Osteoblast (primary cell): Measurements from ENCODE around the gene PDE9A. TPM values are rescaled to one million over a fixed set of nuclear protein-coding genes. Genes with fewer than 3 reads are reported as not detected.

ENCODE experiments used
- DNase-seq: peaks from one replicate; pipeline ENCODE4 v3.0.0; 2011; ENCODE audit warnings: low spot score, mixed read lengths; ENCODE audit not compliant: insufficient read length; ENCODE audit errors: missing footprints
- H2AFZ ChIP-seq: 2 replicates; pipeline ENCODE4 v1.6.0; 2011; ENCODE audit warnings: mild to moderate bottlenecking, low read length
- H3K27ac ChIP-seq: 2 replicates; pipeline ENCODE4 v1.5.1; 2011; ENCODE audit warnings: mild to moderate bottlenecking, low read depth, low read length, moderate library complexity
- H3K27me3 ChIP-seq: 2 replicates; pipeline ENCODE4 v1.6.0; 2012; ENCODE audit warnings: mild to moderate bottlenecking, control low read depth, inconsistent platforms, low read length, moderate library complexity; ENCODE audit not compliant: insufficient read depth
- H3K36me3 ChIP-seq: 2 replicates; pipeline ENCODE4 v1.5.1; 2011; ENCODE audit warnings: mild to moderate bottlenecking, low read length, control low read depth, moderate library complexity; ENCODE audit not compliant: insufficient read depth
- H3K4me1 ChIP-seq: 2 replicates; pipeline ENCODE4 v1.5.1; 2011; ENCODE audit warnings: mild to moderate bottlenecking, low read length, control low read depth, moderate library complexity; ENCODE audit not compliant: insufficient read depth
- H3K4me2 ChIP-seq: 2 replicates; pipeline ENCODE4 v1.6.0; 2011; ENCODE audit warnings: mild to moderate bottlenecking, low read length; ENCODE audit not compliant: insufficient read depth
- H3K4me3 ChIP-seq: fragments of 200-600 bp; sonication (generic); 3 replicates; pipeline ENCODE4 v1.5.1; 2012; ENCODE audit warnings: mild to moderate bottlenecking, low read length, inconsistent platforms; ENCODE audit not compliant: insufficient read depth
- H3K79me2 ChIP-seq: 2 replicates; pipeline ENCODE4 v1.6.0; 2012; ENCODE audit warnings: mild to moderate bottlenecking, low read length, control low read depth, inconsistent platforms; ENCODE audit not compliant: insufficient read depth
- H3K9me3 ChIP-seq: 2 replicates; pipeline ENCODE4 v1.5.1; 2011; ENCODE audit warnings: low read depth, low read length, control low read depth
- H4K20me1 ChIP-seq: 2 replicates; pipeline ENCODE4 v1.6.0; 2012; ENCODE audit warnings: mild to moderate bottlenecking, low read length, control low read depth; ENCODE audit not compliant: insufficient read depth
- CTCF ChIP-seq: IDR thresholded peaks from 2 replicates; pipeline ENCODE4 v1.5.1; 2011; ENCODE audit warnings: mild to moderate bottlenecking, low read depth, low read length, moderate library complexity; ENCODE audit errors: extremely low read depth
- total RNA-seq: library from RNA; depleted of rRNA; stranded (reverse); fragments of >200 nt; gene quantifications from 2 replicates; pipeline ENCODE4 v1.2.3, GENCODE V29; 2012

PDE9A gene
- total RNA-seq, 1 donor, result 0.36 TPM

- no peak for TF ChIP-seq CTCF
- DNase-seq, result peak; percentile 75
- Histone ChIP-seq H3K27me3 (peaks cover 2% of the 10 kb centered on the region), H3K36me3 (no peaks in the 10 kb centered on the region), H2AFZ (no peak overlapping the region), H3K4me1 (no peaks in the 10 kb centered on the region), H3K9me3 (no peaks in the 10 kb centered on the region), H4K20me1 (no peaks in the 10 kb centered on the region), H3K4me3 (no peak overlapping the region), H3K27ac (no peak overlapping the region), H3K4me2 (no peak overlapping the region), H3K79me2 (no peaks in the 10 kb centered on the region)
Measured at GRCh38 chr21:42757826-42758655, 104.6 kb downstream of the PDE9A start.

- Histone ChIP-seq H3K36me3 (no peaks in the 10 kb centered on the region), H3K27ac (no peak overlapping the region), H4K20me1 (no peaks in the 10 kb centered on the region), H3K27me3 (peaks cover 3% of the 10 kb centered on the region), H3K4me1 (no peaks in the 10 kb centered on the region), H2AFZ (no peak overlapping the region), H3K79me2 (no peaks in the 10 kb centered on the region), H3K4me3 (no peak overlapping the region), H3K4me2 (no peak overlapping the region), H3K9me3 (no peaks in the 10 kb centered on the region)
- no peak for TF ChIP-seq CTCF
- DNase-seq, result peak; percentile 68
Measured at GRCh38 chr21:42758721-42759593, 105.5 kb downstream of the PDE9A start.

- Histone ChIP-seq H4K20me1 (no peaks in the 10 kb centered on the region), H3K27me3 (peaks cover 3% of the 10 kb centered on the region), H3K4me1 (no peaks in the 10 kb centered on the region), H3K27ac (no peak overlapping the region), H3K4me3 (no peak overlapping the region), H2AFZ (no peak overlapping the region), H3K36me3 (no peaks in the 10 kb centered on the region), H3K9me3 (no peaks in the 10 kb centered on the region), H3K79me2 (no peaks in the 10 kb centered on the region), H3K4me2 (no peak overlapping the region)
- DNase-seq, result no peak
- TF ChIP-seq CTCF, result no peak
Measured at GRCh38 chr21:42759594-42759927, 106.1 kb downstream of the PDE9A start.
